Neuron (in vitro differentiated cells): ENCODE data around the gene FLT3.
"Not testable (repeated sequence)": the region's sequence is repeated elsewhere in the genome, so short reads cannot be mapped to it uniquely, and the experiment has no call there.

Source experiments
- H2AFZ ChIP-seq: one replicate; pipeline ENCODE4 v1.6.1; 2013; ENCODE audit warnings: low read depth, mild to moderate bottlenecking, inconsistent platforms, low read length, moderate library complexity
- H3K27me3 ChIP-seq: one replicate; pipeline ENCODE4 v1.6.1; 2013; ENCODE audit warnings: low read length; ENCODE audit not compliant: insufficient read depth
- H3K36me3 ChIP-seq: one replicate; pipeline ENCODE4 v1.6.1; 2013; ENCODE audit warnings: low read length; ENCODE audit not compliant: insufficient read depth
- H3K4me1 ChIP-seq: one replicate; pipeline ENCODE4 v1.6.1; 2013; ENCODE audit warnings: low read length; ENCODE audit not compliant: insufficient read depth
- H3K4me3 ChIP-seq: 2 replicates; pipeline ENCODE4 v1.5.1; 2013; ENCODE audit warnings: mild to moderate bottlenecking, low read length, moderate library complexity
- H3K9me3 ChIP-seq: one replicate; pipeline ENCODE4 v1.6.1; 2013; ENCODE audit warnings: low read length

FLT3 gene

DNA sequence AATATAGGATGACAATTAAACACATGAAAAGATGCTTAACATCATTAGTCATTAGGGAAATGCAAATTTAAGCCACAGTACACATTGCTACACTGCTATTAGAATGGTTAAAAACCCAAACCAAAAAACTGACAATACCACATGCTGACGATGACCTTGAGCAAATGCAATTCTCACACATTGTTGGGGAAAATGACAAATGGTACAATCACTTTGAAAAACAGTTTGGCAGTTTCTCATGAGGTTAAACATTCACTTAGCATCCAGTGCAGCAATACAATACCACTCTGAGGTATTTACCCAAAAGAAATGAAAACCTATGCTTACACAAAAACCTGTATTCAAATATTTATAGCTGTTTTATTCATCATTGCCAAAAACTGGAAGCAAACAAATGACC, 11.3 kb downstream of the FLT3 start:
- H3K4me3 ChIP-seq = no peak overlapping the region
- H2AFZ ChIP-seq = no peak overlapping the region
- H3K36me3 ChIP-seq = no peaks in the 10 kb centered on the region
- no peaks in the 10 kb centered on the region for H3K9me3 ChIP-seq
- no peaks in the 10 kb centered on the region for H3K4me1 ChIP-seq
- H3K27me3 ChIP-seq = no peaks in the 10 kb centered on the region

DNA sequence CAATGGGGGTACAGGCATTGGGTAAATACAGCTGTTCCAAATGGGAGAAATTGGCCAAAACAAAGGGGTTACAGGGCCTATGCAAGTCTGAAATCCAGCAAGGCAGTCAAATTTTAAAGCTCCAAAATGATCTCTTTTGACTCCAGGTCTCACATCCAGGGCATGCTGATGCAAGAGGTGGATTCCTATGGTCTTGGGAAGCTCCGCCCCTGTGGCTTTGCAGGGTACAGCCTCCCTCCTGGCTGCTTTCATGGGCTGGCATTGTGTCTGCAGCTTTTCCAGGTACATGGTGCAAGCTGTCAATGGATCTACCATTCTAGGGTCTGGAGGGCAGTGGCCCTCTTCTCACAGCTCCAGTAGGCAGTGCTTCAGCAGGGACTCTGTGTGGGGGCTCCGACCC, 22.6 kb downstream of the FLT3 start:
- not testable (repeated sequence) for H3K36me3 ChIP-seq, H3K4me3 ChIP-seq, H3K27me3 ChIP-seq, H3K4me1 ChIP-seq, H2AFZ ChIP-seq, H3K9me3 ChIP-seq

DNA sequence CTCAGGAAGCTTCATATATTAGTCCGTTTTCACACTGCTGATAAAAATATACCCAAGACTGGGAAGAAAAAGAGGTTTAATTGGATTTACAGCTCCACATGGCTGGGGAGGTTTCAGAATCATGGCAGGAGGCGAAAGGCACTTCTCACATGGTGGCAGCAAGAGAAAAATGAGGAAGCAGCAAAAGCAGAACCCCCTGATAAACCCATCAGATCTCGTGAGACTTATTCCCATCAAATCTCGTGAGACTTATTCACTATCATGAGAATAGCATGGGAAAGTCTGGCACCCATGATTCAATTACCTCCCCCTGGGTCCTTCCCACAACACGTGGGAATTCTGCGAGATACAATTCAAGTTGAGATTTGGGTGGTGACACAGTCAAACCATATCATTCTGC, 23.1 kb downstream of the FLT3 start:
- Histone ChIP-seq H3K4me1 (no peaks in the 10 kb centered on the region), H3K36me3 (no peaks in the 10 kb centered on the region), H2AFZ (no peak overlapping the region), H3K27me3 (no peaks in the 10 kb centered on the region), H3K9me3 (no peaks in the 10 kb centered on the region), H3K4me3 (no peak overlapping the region)

DNA sequence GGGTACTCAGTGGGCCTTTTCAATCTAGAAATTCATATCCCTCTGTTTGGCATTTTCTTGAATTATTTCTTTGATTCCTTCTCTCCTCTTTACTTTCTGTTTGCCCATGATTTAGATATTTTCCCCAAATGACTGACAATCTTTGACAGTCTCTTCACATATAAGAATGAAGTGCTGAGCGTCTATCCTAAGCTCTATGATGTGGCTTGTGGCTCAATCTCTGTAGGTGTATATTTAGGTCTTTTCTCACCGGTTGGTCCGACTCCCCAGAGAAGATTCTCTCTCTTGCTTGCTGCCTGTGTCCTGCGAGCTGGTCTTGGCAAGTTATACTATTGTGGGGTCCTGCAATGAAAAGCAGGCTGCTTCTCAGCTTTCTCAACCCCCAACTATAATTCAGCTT, 29.0 kb downstream of the FLT3 start:
- Histone ChIP-seq H3K36me3 (no peaks in the 10 kb centered on the region), H3K27me3 (no peaks in the 10 kb centered on the region), H2AFZ (no peak overlapping the region), H3K9me3 (no peaks in the 10 kb centered on the region), H3K4me3 (no peak overlapping the region), H3K4me1 (no peaks in the 10 kb centered on the region)

- Histone ChIP-seq H3K4me3 (no peak overlapping the region), H3K4me1 (no peaks in the 10 kb centered on the region), H3K27me3 (no peaks in the 10 kb centered on the region), H3K36me3 (no peaks in the 10 kb centered on the region), H3K9me3 (no peaks in the 10 kb centered on the region), H2AFZ (no peak overlapping the region)
Measured at GRCh38 chr13:28067491-28067890, 32.9 kb downstream of the FLT3 start.

- Histone ChIP-seq H3K9me3 (peaks cover 1% of the 10 kb centered on the region), H3K36me3 (no peaks in the 10 kb centered on the region), H3K4me1 (no peaks in the 10 kb centered on the region), H3K27me3 (peaks cover 11% of the 10 kb centered on the region), H3K4me3 (no peak overlapping the region), H2AFZ (no peak overlapping the region)
Measured at GRCh38 chr13:28058866-28059613, 41.3 kb downstream of the FLT3 start.

GRCh38 chr13:28056970-28057712, 43.2 kb downstream of the FLT3 start:
- Histone ChIP-seq H3K36me3 (no peaks in the 10 kb centered on the region), H3K4me1 (no peaks in the 10 kb centered on the region), H3K4me3 (no peak overlapping the region), H3K27me3 (peaks cover 11% of the 10 kb centered on the region), H3K9me3 (peaks cover 1% of the 10 kb centered on the region), H2AFZ (no peak overlapping the region)

GRCh38 chr13:28056426-28056825, 44.0 kb downstream of the FLT3 start:
- H3K27me3 ChIP-seq = peaks cover 11% of the 10 kb centered on the region
- no peak overlapping the region for H2AFZ ChIP-seq
- H3K36me3 ChIP-seq = no peaks in the 10 kb centered on the region
- H3K4me3 ChIP-seq = no peak overlapping the region
- H3K9me3 ChIP-seq = no peaks in the 10 kb centered on the region
- H3K4me1 ChIP-seq = no peaks in the 10 kb centered on the region

DNA sequence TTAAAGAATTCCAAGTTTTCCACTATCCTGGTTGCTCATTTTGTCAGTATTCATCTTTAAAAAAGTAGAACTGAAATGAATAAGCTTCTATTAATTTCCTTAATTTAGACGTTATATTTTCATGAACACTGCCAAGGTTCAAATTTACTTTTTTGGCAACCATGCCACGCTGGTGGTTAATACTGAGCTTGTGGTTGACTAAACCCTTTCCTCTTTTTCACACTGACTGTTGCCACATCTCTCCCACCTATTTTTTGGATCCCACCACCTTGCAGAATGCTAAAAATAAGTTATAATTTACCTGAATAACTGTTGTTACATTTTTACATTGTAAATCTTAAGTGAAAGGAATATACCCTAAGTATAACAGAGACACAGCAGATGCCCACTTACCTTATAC, 45.0 kb downstream of the FLT3 start:
- no peaks in the 10 kb centered on the region for H3K36me3 ChIP-seq
- peaks cover 13% of the 10 kb centered on the region for H3K27me3 ChIP-seq
- no peak overlapping the region for H3K4me3 ChIP-seq
- no peaks in the 10 kb centered on the region for H3K4me1 ChIP-seq
- H3K9me3 ChIP-seq = no peaks in the 10 kb centered on the region
- H2AFZ ChIP-seq = no peak overlapping the region

DNA sequence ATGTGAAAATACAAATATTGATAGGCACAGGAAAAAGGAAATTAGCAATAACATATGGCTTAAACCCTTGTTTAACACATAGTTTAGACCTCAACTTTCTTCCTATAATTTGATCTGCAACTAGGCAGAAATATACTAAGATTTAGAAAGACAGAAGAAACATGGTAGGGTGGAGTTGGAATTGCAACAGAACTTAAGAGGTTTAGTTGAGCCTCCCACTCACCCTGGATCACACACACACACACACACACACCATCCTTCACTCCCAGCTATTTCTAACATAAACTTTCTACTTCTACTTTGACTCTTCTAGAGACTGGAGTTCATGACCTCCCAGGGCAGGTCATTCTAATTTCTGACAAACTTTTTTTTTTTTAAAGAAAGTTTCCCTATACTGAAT, 47.4 kb downstream of the FLT3 start:
- H3K36me3 ChIP-seq = no peaks in the 10 kb centered on the region
- H3K9me3 ChIP-seq = no peaks in the 10 kb centered on the region

GRCh38 chr13:28049880-28050875, 50.2 kb downstream of the FLT3 start:
- Histone ChIP-seq H3K4me3 (no peak overlapping the region), H3K9me3 (no peaks in the 10 kb centered on the region), H3K4me1 (no peaks in the 10 kb centered on the region), H3K27me3 (peaks cover 6% of the 10 kb centered on the region), H3K36me3 (no peaks in the 10 kb centered on the region), H2AFZ (no peak overlapping the region)

More for the DNA sequence above, 47.4 kb downstream of the FLT3 start:
- H3K4me1 ChIP-seq = no peaks in the 10 kb centered on the region
- no peak overlapping the region for H2AFZ ChIP-seq
- no peak overlapping the region for H3K4me3 ChIP-seq
- H3K27me3 ChIP-seq = peaks cover 15% of the 10 kb centered on the region

GRCh38 chr13:28049215-28049614, 51.2 kb downstream of the FLT3 start:
- Histone ChIP-seq H3K4me1 (no peaks in the 10 kb centered on the region), H3K9me3 (no peaks in the 10 kb centered on the region), H3K36me3 (no peaks in the 10 kb centered on the region), H2AFZ (no peak overlapping the region), H3K4me3 (no peak overlapping the region), H3K27me3 (peaks cover 4% of the 10 kb centered on the region)

GRCh38 chr13:28048768-28049167, 51.6 kb downstream of the FLT3 start:
- H3K4me3 ChIP-seq = no peak overlapping the region
- H3K27me3 ChIP-seq = peaks cover 4% of the 10 kb centered on the region
- H2AFZ ChIP-seq = no peak overlapping the region
- no peaks in the 10 kb centered on the region for H3K9me3 ChIP-seq
- H3K36me3 ChIP-seq = no peaks in the 10 kb centered on the region
- no peaks in the 10 kb centered on the region for H3K4me1 ChIP-seq
